SIG-M5 treated with dmso at 0.1 percent for 504 hours (cell line): ENCODE data around the gene PGBD1.

ENCODE experiments used
- DNase-seq: peaks from one replicate; lab custom pipeline; 2025; ENCODE audit not compliant: unreplicated experiment; lab: John Stamatoyannopoulos, UW

PGBD1 gene

GRCh38 chr6:28333599-28334018 lies 52.2 kb downstream of the PGBD1 start:
- DNase-seq = no peak

- no peak for DNase-seq
These were observed 53.1 kb downstream of the PGBD1 start for GRCh38 chr6:28334286-28335039.

GRCh38 chr6:28335040-28335563 lies 53.7 kb downstream of the PGBD1 start:
- no peak for DNase-seq

- DNase-seq = peak; percentile 89
These were observed 54.4 kb downstream of the PGBD1 start, which contains the start of gene ZSCAN31 for GRCh38 chr6:28335564-28336283. TSS of gene ZSCAN31 (minus strand) at chr6:28336148. CDS start at chr6:28329683, 6,465 bp downstream.

GRCh38 chr6:28336284-28337120 lies 55.1 kb downstream of the PGBD1 start:
- peak; percentile 64 for DNase-seq

- DNase-seq = peak; percentile 15
These were observed 55.7 kb downstream of the PGBD1 start for GRCh38 chr6:28337121-28337520.

GRCh38 chr6:28340310-28341095 lies 59.1 kb downstream of the PGBD1 start:
- no peak for DNase-seq

- no peak for DNase-seq
These were observed 62.7 kb downstream of the PGBD1 start for GRCh38 chr6:28343898-28344677.

GRCh38 chr6:28345201-28345600 lies 63.8 kb downstream of the PGBD1 start:
- DNase-seq = no peak

GRCh38 chr6:28347119-28347518 lies 65.7 kb downstream of the PGBD1 start:
- DNase-seq = no peak

- DNase-seq = no peak
These were observed 68.0 kb downstream of the PGBD1 start for GRCh38 chr6:28349344-28349891.

- peak; percentile 78 for DNase-seq
These were observed 68.7 kb downstream of the PGBD1 start, which contains the start of gene ZKSCAN3 for GRCh38 chr6:28349892-28350737. TSS of gene ZKSCAN3 (plus strand) at chr6:28349947. CDS start at chr6:28359587, 9,640 bp downstream.

- no peak for DNase-seq
These were observed 69.7 kb downstream of the PGBD1 start for GRCh38 chr6:28351087-28351486.

- no peak for DNase-seq
These were observed 70.1 kb downstream of the PGBD1 start for GRCh38 chr6:28351493-28351925.
